GM21529 (cell line): ENCODE data around the gene RYR3.
A peak's percentile ranks its signal among the peaks of the same experiment; 100 is the strongest.
"Not testable (repeated sequence)": the region's sequence is repeated elsewhere in the genome, so short reads cannot be mapped to it uniquely, and the experiment has no call there.

Source experiments
- ATAC-seq: cut with Tn5 transposase; IDR thresholded peaks from one replicate; pipeline ENCODE4 v1.9.1; 2021; ENCODE audit not compliant: unreplicated experiment

Gene RYR3

GRCh38 chr15:33565094-33565493 lies 254.3 kb downstream of the RYR3 start:
- no peak for ATAC-seq

GRCh38 chr15:33567652-33568051 lies 256.9 kb downstream of the RYR3 start:
- no peak for ATAC-seq

GRCh38 chr15:33569036-33569435 lies 258.3 kb downstream of the RYR3 start:
- no peak for ATAC-seq

GRCh38 chr15:33577911-33578310 lies 267.1 kb downstream of the RYR3 start:
- ATAC-seq, result not testable (repeated sequence)

GRCh38 chr15:33580526-33580925 lies 269.8 kb downstream of the RYR3 start:
- ATAC-seq, result no peak

- ATAC-seq, result no peak
Measured at GRCh38 chr15:33581032-33581431, 270.3 kb downstream of the RYR3 start.

- ATAC-seq, result no peak
Measured at GRCh38 chr15:33584797-33585196, 274.0 kb downstream of the RYR3 start.

GRCh38 chr15:33586786-33587697 lies 276.3 kb downstream of the RYR3 start:
- ATAC-seq, result no peak

GRCh38 chr15:33587773-33588172 lies 277.0 kb downstream of the RYR3 start:
- no peak for ATAC-seq

- no peak for ATAC-seq
Measured at GRCh38 chr15:33592864-33593263, 282.1 kb downstream of the RYR3 start.

- not testable (repeated sequence) for ATAC-seq
Measured at GRCh38 chr15:33598382-33598781, 287.6 kb downstream of the RYR3 start.

- ATAC-seq, result no peak
Measured at GRCh38 chr15:33600212-33600611, 289.4 kb downstream of the RYR3 start.

- ATAC-seq, result no peak
Measured at GRCh38 chr15:33601461-33601860, 290.7 kb downstream of the RYR3 start.

GRCh38 chr15:33608714-33609113 lies 297.9 kb downstream of the RYR3 start:
- no peak for ATAC-seq

GRCh38 chr15:33612721-33613304 lies 302.0 kb downstream of the RYR3 start:
- no peak for ATAC-seq

- no peak for ATAC-seq
Measured at GRCh38 chr15:33616475-33616874, 305.7 kb downstream of the RYR3 start.

GRCh38 chr15:33618350-33618749 lies 307.6 kb downstream of the RYR3 start:
- no peak for ATAC-seq

- ATAC-seq, result no peak
Measured at GRCh38 chr15:33621141-33621540, 310.4 kb downstream of the RYR3 start.

- ATAC-seq, result no peak
Measured at GRCh38 chr15:33623010-33623409, 312.2 kb downstream of the RYR3 start.

- no peak for ATAC-seq
Measured at GRCh38 chr15:33624439-33624838, 313.7 kb downstream of the RYR3 start.

- ATAC-seq, result no peak
Measured at GRCh38 chr15:33629647-33630046, 318.9 kb downstream of the RYR3 start.

GRCh38 chr15:33636234-33636633 lies 325.5 kb downstream of the RYR3 start:
- peak; percentile 49 for ATAC-seq
